Breast epithelium (tissue), 4 donors: ENCODE data around the gene SMAP1. TPM values are rescaled to one million over a fixed set of nuclear protein-coding genes. Genes with fewer than 3 reads are reported as not detected.

Experiments used
- DNase-seq, 2 donors: peaks; one replicate each; pipeline ENCODE4 v3.0.0-alpha.2; 2019; ENCODE audit warnings: low spot score in 2 of 2
- H3K27ac ChIP-seq, 2 donors: fragments of 200-600 bp; sonication (generic) in 1 of 2; one replicate each; pipeline ENCODE4 v1.5.1; 2016 to 2019; ENCODE audit warnings: mild to moderate bottlenecking in 1 of 2
- H3K27me3 ChIP-seq, 2 donors: fragments of 200-600 bp; sonication (generic) in 1 of 2; one replicate each; pipeline versions ENCODE4 v1.5.1 to v1.6.0; 2017 to 2019; ENCODE audit warnings: control low read depth in 1 of 2, mild to moderate bottlenecking in 1 of 2
- H3K36me3 ChIP-seq: fragments of 200-600 bp; one replicate; pipeline ENCODE4 v1.5.1; 2019
- H3K4me1 ChIP-seq, 2 donors: fragments of 200-600 bp; sonication (generic); one replicate each; pipeline ENCODE4 v1.5.1; 2016 to 2019; ENCODE audit warnings: control low read depth in 1 of 2
- H3K4me3 ChIP-seq, 3 donors: fragments of 200-600 bp; sonication (generic); 1 replicate in 2 of 3; 2 replicates in 1 of 3; pipeline ENCODE4 v1.5.1; 2016 to 2019; ENCODE audit warnings: mild to moderate bottlenecking in 3 of 3, moderate library complexity in 2 of 3
- H3K9me3 ChIP-seq, 2 donors: fragments of 200-600 bp; sonication (generic) in 1 of 2; one replicate each; pipeline ENCODE4 v1.5.1; 2016 to 2019; ENCODE audit warnings: control low read depth in 1 of 2
- POLR2A ChIP-seq: fragments of 450-650 bp; IDR thresholded peaks from one replicate; pipeline ENCODE4 v1.6.1; 2016; ENCODE audit warnings: antibody characterized with exemption, mild to moderate bottlenecking, moderate library complexity
- POLR2AphosphoS5 ChIP-seq, 3 donors: sonication (generic); formaldehyde crosslinking; IDR thresholded peaks; one replicate each; pipeline ENCODE4 v1.6.1; 2017; ENCODE audit warnings: antibody characterized with exemption in 3 of 3
- intact Hi-C: fragments of 100-400 bp; cut with DNase I; formaldehyde crosslinking; loops from one replicate; pipeline ENCODE4 v1.15.1; 2023; ENCODE audit warnings: low total_unique reads
- total RNA-seq, 3 donors: library from RNA; depleted of rRNA; stranded (reverse); fragments of >200 nt; gene quantifications; one replicate each; pipeline ENCODE4 v1.1.0, GENCODE V29; 2016
- TF ChIP-seq, protein P1 (sequence below), 3 donors: fragments of 450-650 bp; IDR thresholded peaks; one replicate each; pipeline ENCODE4 v1.5.1; 2016 to 2017; ENCODE audit warnings: antibody characterized with exemption in 3 of 3, mild to moderate bottlenecking in 3 of 3, moderate library complexity in 3 of 3

The SMAP1 gene
- total RNA-seq, 3 donors from 2014 or later: 22.0 to 36.6 (median 27.1) TPM

DNA sequence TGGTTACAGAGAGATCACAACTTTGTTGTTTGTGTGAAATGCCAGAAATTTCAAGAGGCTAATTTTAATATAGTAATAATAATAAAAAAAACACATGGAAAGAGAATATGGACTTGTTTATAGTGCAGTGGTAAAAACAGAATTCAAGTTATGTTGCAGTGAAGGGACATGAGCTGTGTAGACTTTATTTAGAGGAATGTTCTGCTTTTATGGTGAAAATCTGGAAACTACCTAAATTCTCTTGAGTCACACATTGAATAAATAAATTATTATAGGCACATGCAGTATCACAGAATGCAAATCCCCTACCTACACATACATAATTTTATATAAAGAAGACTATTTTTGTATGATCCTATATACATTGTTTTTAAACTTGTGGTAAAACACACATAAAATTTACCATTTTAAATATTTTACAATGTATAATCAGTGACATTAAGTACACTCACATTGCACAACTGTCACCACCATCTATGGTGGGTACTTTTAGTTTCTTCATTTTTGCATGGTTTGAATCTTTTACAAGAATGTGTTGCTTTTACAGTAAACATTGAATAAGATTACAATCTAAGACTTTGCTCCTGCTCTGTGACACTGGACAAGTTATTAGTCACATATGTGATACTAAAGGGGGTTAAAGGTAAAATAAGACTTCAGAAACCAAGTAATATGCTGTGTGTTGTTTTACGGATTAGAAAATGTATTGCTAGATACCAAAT lies 181.8 kb downstream of the SMAP1 start:
- no peaks in the 10 kb centered on the region for H3K27me3 ChIP-seq
- no peaks in the 10 kb centered on the region for H3K4me1 ChIP-seq
- H3K4me3 ChIP-seq: no peak overlapping the region
- no peak for DNase-seq
- no peak overlapping the region for H3K27ac ChIP-seq
- TF ChIP-seq, protein P1, sequence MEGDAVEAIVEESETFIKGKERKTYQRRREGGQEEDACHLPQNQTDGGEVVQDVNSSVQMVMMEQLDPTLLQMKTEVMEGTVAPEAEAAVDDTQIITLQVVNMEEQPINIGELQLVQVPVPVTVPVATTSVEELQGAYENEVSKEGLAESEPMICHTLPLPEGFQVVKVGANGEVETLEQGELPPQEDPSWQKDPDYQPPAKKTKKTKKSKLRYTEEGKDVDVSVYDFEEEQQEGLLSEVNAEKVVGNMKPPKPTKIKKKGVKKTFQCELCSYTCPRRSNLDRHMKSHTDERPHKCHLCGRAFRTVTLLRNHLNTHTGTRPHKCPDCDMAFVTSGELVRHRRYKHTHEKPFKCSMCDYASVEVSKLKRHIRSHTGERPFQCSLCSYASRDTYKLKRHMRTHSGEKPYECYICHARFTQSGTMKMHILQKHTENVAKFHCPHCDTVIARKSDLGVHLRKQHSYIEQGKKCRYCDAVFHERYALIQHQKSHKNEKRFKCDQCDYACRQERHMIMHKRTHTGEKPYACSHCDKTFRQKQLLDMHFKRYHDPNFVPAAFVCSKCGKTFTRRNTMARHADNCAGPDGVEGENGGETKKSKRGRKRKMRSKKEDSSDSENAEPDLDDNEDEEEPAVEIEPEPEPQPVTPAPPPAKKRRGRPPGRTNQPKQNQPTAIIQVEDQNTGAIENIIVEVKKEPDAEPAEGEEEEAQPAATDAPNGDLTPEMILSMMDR (IDR thresholded peaks at IDR 0.05): no peak
- TF ChIP-seq POLR2AphosphoS5 (IDR thresholded peaks at IDR 0.05): no peak
- TF ChIP-seq POLR2A: no peak
- no peaks in the 10 kb centered on the region for H3K9me3 ChIP-seq
- intact Hi-C loops: no loop called here
- no peaks in the 10 kb centered on the region for H3K36me3 ChIP-seq

DNA sequence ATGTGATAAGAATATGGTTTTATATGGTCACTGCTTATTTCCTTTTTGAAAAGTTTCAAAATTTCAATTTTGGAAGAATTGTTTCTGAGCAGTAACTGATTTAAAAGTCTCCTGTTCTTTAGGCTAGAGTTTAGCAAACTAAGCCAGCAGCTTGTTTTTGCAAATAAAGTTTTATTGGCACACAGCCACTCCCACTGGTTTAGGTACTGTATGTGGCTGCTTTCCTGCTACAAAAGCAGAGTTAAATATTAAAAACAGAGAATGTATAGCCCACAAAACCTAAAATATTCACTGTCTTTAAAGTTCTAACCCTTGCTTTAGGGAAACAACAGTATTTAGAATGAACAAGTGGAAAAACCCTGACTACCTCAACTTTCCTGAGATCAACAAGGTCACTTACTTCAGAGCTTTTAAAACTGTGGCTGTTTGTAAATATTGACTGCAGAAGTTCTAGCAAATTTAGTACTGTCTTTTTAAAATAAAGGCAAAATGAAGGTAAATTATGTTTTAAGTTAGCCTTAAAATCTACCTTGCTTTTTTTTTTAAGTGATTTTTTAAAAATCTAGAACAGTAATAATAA lies 185.1 kb downstream of the SMAP1 start:
- no peak for TF ChIP-seq POLR2A
- no peak for TF ChIP-seq POLR2AphosphoS5 (IDR thresholded peaks at IDR 0.05)
- Histone ChIP-seq H3K36me3 (no peaks in the 10 kb centered on the region), H3K4me1 (no peaks in the 10 kb centered on the region), H3K9me3 (no peaks in the 10 kb centered on the region), H3K4me3 (no peak overlapping the region), H3K27ac (no peak overlapping the region), H3K27me3 (no peaks in the 10 kb centered on the region)
- intact Hi-C loops: no loop called here
- DNase-seq: no peak

DNA sequence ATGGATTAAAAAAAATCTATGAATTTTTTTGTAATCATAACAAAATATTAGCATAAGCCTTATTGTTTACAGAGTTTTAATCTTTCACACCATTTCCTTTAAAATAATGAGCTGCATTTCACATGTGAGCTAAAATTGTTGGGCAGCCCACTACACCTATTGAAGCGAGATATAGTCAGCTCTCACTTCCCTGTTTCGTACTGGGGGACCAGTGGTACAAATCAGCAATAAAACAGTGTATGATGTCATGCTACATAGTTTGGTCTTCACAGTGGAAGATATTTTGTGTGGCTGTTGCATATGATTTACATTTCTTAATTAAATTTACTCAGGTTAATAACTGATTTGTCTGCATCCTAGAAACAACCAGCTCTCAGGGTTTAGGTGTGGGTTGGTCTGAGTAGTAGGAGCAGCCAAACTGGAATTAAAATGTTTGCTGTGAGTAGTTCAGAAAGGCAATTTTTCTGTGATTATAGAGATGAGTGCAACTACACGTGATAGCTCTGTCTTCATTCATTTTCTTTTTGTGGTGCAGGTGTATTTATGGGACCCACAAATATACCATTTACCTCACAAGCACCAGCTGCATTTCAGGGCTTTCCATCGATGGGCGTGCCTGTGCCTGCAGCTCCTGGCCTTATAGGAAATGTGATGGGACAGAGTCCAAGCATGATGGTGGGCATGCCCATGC lies 189.8 kb downstream of the SMAP1 start:
- intact Hi-C loops: no loop called here

DNA sequence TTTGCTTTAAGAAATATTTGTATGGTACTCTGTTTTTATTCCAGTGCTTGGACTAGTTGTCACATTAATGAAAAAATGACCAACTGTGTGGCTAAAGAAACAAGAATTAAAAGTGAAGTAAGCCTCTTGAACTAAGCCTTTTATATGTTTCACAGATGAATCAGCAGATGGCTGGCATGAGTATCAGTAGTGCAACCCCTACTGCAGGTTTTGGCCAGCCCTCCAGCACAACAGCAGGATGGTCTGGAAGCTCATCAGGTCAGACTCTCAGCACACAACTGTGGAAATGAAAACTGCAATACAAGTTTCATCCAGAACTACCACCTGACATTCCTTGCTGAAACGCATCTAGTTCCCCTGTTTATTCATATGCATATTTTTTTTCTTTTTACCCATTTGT lies 192.4 kb downstream of the SMAP1 start:
- no peaks in the 10 kb centered on the region for H3K36me3 ChIP-seq
- H3K27ac ChIP-seq: no peak overlapping the region
- TF ChIP-seq POLR2A (no peak), POLR2AphosphoS5 (IDR thresholded peaks at IDR 0.05) (no peak)
- TF ChIP-seq, protein P1 (IDR thresholded peaks at IDR 0.05): no peak
- intact Hi-C loops: no loop called here
- no peaks in the 10 kb centered on the region for H3K27me3 ChIP-seq
- no peak for DNase-seq
- no peak overlapping the region for H3K4me3 ChIP-seq
- H3K4me1 ChIP-seq: no peaks in the 10 kb centered on the region
- no peaks in the 10 kb centered on the region for H3K9me3 ChIP-seq

More for the DNA sequence above, 189.8 kb downstream of the SMAP1 start:
- H3K27me3 ChIP-seq: no peaks in the 10 kb centered on the region
- TF ChIP-seq POLR2AphosphoS5 (IDR thresholded peaks at IDR 0.05): no peak
- no peak for TF ChIP-seq POLR2A
- TF ChIP-seq, protein P1 (IDR thresholded peaks at IDR 0.05): no peak
- H3K4me1 ChIP-seq: no peaks in the 10 kb centered on the region
- H3K36me3 ChIP-seq: no peaks in the 10 kb centered on the region
- no peaks in the 10 kb centered on the region for H3K9me3 ChIP-seq
- no peak overlapping the region for H3K4me3 ChIP-seq
- DNase-seq: no peak
- no peak overlapping the region for H3K27ac ChIP-seq

DNA sequence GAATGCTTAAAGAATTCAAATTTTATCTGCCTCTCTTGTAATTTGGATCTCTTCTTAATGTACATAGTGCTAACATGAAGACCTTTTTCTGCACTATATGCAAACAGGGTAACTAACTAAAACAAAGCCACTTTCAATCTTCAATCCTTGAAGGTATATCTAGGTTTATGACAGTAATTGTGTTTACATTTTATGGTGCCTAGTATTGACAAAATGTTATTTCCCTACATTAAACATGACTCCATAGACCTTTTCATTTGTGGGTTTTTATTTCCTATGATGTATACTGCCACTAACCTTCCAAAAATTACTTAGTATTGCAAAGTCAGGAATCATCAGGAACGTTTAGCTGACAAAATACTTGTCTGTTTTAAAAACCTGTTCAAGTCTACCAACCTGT lies 193.2 kb downstream of the SMAP1 start:
- Histone ChIP-seq H3K36me3 (no peaks in the 10 kb centered on the region), H3K9me3 (no peaks in the 10 kb centered on the region), H3K4me1 (no peaks in the 10 kb centered on the region), H3K4me3 (no peak overlapping the region), H3K27ac (no peak overlapping the region), H3K27me3 (no peaks in the 10 kb centered on the region)
- no peak for DNase-seq
- TF ChIP-seq, protein P1 (IDR thresholded peaks at IDR 0.05): no peak
- TF ChIP-seq POLR2A: no peak
- intact Hi-C loops: no loop called here
